Measurements from ENCODE around the gene MGMT.

The MGMT gene

GRCh38 chr10:129719889-129720590 is 253.0 kb downstream of the MGMT start:
- TF ChIP-seq CTCF (IDR thresholded peaks at IDR 0.05; ENCODE audit: extremely low read depth, missing control alignments) = no peak
- no peak for DNase-seq (ENCODE audit: low spot score)

DNA sequence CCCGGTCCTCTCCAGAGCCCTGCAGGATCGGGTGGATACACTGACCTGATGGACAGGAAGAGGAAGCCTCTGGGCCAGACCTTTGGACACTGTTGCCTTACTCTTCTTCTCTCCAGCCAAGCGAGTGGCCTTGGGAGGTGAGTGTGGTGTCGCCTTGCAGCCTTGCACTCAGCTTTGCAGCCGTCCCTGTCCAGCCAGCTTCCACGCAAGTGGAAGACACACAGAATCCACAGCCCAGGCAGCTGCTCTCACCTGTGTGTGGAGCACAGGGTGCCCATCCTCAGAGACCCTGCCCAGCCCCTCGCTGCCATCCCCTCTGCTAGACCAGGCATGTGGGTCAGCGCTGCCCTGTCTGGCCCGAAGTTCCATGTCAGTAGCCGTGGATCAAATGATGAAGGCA is 258.0 kb downstream of the MGMT start:
- no peak for DNase-seq (ENCODE audit: low spot score)
- TF ChIP-seq CTCF (IDR thresholded peaks at IDR 0.05; ENCODE audit: extremely low read depth, missing control alignments) = no peak

- TF ChIP-seq CTCF (IDR thresholded peaks at IDR 0.05; ENCODE audit: extremely low read depth, missing control alignments) = no peak
- DNase-seq (ENCODE audit: low spot score) = no peak
These were observed 258.4 kb downstream of the MGMT start for GRCh38 chr10:129725482-129725881.

- DNase-seq (ENCODE audit: low spot score) = no peak
- no peak for TF ChIP-seq CTCF (IDR thresholded peaks at IDR 0.05; ENCODE audit: extremely low read depth, missing control alignments)
These were observed 259.0 kb downstream of the MGMT start for GRCh38 chr10:129725890-129726631.

DNA sequence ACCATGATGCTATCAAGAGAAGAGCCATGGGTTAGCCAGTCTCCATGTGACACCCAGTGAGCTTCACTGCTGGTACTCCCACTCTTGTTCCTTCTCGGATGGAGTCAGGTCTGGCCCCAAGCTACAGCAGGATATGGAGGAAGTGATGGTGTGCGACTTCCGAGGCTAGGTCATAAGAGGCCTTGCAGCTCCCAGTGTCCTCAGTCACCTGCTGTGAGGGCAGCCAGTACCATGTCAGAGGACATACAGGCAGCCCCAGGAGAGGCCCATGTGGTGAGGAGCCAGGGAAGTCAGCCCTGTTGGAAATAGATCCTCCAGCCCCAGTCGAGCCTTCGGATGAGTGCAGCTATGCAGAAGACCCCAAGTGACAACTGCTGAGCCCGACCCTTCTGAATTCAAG is 260.0 kb downstream of the MGMT start:
- TF ChIP-seq CTCF (IDR thresholded peaks at IDR 0.05; ENCODE audit: extremely low read depth, missing control alignments) = no peak
- no peak for DNase-seq (ENCODE audit: low spot score)

DNA sequence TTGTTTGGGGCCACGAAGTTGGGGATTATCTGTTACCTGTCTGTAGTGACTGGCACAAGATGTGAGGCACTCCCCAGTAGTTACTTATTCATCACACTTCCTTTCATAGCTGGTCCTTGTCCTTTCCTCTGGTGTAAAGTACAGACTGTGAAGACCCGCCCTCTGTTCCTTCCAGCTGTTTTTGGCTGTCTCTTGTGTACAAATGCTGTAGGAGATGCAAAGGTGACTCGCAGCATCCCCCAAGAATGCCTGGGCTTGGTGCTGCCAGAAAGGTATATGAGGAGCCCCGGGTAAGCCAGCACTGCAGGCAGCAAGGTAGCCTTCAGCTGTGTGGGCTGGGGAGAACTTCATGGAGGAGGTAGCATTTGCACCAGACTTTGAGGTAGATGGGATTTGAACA is 260.5 kb downstream of the MGMT start:
- DNase-seq (ENCODE audit: low spot score) = no peak
- no peak for TF ChIP-seq CTCF (IDR thresholded peaks at IDR 0.05; ENCODE audit: extremely low read depth, missing control alignments)

- TF ChIP-seq CTCF (IDR thresholded peaks at IDR 0.05; ENCODE audit: extremely low read depth, missing control alignments) = no peak
These were observed 261.3 kb downstream of the MGMT start for GRCh38 chr10:129728246-129728820.

More at GRCh38 chr10:129728246-129728820, 261.3 kb downstream of the MGMT start:
- DNase-seq (ENCODE audit: low spot score) = no peak

Data from GM20000 (cell line).